Left ventricle myocardium inferior (tissue), 1 donor: Measurements from ENCODE around the gene ANAPC16. TPM values are rescaled to one million over a fixed set of nuclear protein-coding genes. Genes with fewer than 3 reads are reported as not detected.

Source experiments
- DNase-seq: peaks from one replicate; pipeline ENCODE4 v3.0.0-alpha.2; 2020
- H3K27ac ChIP-seq: fragments of 200-600 bp; replicated peaks from 2 replicates; pipeline ENCODE4 v1.8.0; 2021
- H3K27me3 ChIP-seq: fragments of 200-600 bp; 2 replicates; pipeline ENCODE4 v1.8.0; 2021; ENCODE audit warnings: low read depth
- H3K36me3 ChIP-seq: fragments of 200-600 bp; 2 replicates; pipeline ENCODE4 v1.8.0; 2021
- H3K4me1 ChIP-seq: fragments of 200-600 bp; 2 replicates; pipeline ENCODE4 v1.8.0; 2021
- H3K4me3 ChIP-seq: fragments of 200-600 bp; 2 replicates; pipeline ENCODE4 v1.8.0; 2021; ENCODE audit warnings: mild to moderate bottlenecking, moderate library complexity
- H3K9me3 ChIP-seq: fragments of 200-600 bp; replicated peaks from 2 replicates; pipeline ENCODE4 v1.8.0; 2021
- intact Hi-C: fragments of 100-400 bp; cut with micrococcal nuclease; formaldehyde crosslinking; loops from one replicate; pipeline ENCODE4 v1.11.0; 2022
- total RNA-seq: library from RNA; stranded (reverse); fragmentation: NEBNext Ultra II Directional; extraction: Animal tissue kit (Norgen Biotek cat#: 25700); gene quantifications from one replicate; pipeline ENCODE4 v1.2.1, GENCODE V29; 2021
- TF ChIP-seq, protein P1 (sequence below): fragments of 200-600 bp; IDR thresholded peaks from 2 replicates; pipeline ENCODE4 v1.8.0; 2021; ENCODE audit warnings: antibody characterized with exemption, mild to moderate bottlenecking, borderline replicate concordance
- donor health status: DM: no; HTN: yes; CAD: no; lungs with severe emphysema.

The ANAPC16 gene
- total RNA-seq, 1 donor from 2014 or later, result 256 TPM

- TF ChIP-seq, protein P1, sequence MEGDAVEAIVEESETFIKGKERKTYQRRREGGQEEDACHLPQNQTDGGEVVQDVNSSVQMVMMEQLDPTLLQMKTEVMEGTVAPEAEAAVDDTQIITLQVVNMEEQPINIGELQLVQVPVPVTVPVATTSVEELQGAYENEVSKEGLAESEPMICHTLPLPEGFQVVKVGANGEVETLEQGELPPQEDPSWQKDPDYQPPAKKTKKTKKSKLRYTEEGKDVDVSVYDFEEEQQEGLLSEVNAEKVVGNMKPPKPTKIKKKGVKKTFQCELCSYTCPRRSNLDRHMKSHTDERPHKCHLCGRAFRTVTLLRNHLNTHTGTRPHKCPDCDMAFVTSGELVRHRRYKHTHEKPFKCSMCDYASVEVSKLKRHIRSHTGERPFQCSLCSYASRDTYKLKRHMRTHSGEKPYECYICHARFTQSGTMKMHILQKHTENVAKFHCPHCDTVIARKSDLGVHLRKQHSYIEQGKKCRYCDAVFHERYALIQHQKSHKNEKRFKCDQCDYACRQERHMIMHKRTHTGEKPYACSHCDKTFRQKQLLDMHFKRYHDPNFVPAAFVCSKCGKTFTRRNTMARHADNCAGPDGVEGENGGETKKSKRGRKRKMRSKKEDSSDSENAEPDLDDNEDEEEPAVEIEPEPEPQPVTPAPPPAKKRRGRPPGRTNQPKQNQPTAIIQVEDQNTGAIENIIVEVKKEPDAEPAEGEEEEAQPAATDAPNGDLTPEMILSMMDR, result no peak
- Histone ChIP-seq H3K27me3 (no peaks in the 10 kb centered on the region), H3K4me1 (peaks cover 68% of the 10 kb centered on the region), H3K36me3 (peaks cover 3% of the 10 kb centered on the region), H3K27ac (peak overlapping the region; percentile 79), H3K9me3 (no peaks in the 10 kb centered on the region), H3K4me3 (no peak overlapping the region)
- DNase-seq, result no peak
- intact Hi-C loops, result no loop called here
These were observed 42.6 kb upstream of the ANAPC16 start for GRCh38 chr10:72173262-72173618.

DNA sequence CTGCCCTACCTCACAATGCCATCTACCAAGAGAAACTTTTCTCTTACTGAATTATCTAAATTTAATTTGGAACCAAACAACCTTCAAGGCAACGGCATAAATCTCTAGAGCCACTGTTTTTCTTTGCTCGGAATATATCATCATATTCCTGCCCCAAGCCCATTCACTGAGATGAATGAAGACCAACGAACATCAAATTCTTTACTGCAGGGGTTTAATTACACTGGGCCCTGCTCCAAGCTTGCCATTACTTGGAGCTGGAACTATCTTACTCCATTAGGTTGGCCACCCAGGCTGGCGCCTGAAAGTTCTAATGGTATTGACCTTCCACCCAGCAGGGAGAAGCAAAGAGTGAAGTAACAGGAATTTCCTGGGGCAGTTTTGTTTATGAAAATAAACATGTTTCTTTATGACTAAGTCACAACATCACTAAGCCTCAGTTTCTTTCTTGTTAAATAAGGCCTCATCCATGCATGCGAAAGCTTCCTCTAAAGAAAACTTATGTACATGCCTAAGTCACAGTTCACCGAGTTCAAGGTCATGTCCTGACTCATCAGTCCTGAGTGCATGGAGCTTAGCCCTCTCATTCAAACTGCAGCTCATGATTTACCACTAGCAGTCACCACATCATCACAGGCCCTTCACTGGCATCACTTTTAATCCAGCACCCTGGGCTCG is 42.1 kb upstream of the ANAPC16 start:
- DNase-seq, result no peak
- no peak overlapping the region for H3K4me3 ChIP-seq
- intact Hi-C loops, result no loop called here
- H3K36me3 ChIP-seq, result peaks cover 7% of the 10 kb centered on the region
- H3K4me1 ChIP-seq, result peaks cover 68% of the 10 kb centered on the region
- H3K27me3 ChIP-seq, result no peaks in the 10 kb centered on the region
- TF ChIP-seq, protein P1, result no peak
- H3K9me3 ChIP-seq, result no peaks in the 10 kb centered on the region
- H3K27ac ChIP-seq, result peak overlapping the region; percentile 79

DNA sequence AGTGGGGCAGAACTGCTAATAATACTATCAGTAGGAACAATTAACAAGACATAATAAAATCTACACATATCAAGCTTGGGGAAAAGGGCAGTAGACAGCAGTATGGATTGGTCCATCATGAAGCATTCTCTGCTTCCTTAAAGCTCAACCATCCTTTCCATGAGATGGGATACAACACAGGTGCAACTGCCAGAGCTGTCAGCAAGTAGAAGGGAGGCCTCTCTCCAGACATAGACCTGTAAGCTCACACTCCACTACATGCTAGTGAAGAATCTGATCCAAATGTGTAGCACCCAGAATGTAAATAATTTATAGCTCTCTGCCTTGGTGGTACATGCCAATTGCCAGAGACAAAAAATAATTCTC is 41.5 kb upstream of the ANAPC16 start:
- Histone ChIP-seq H3K27ac (peak overlapping the region; percentile 79), H3K36me3 (peaks cover 12% of the 10 kb centered on the region), H3K4me3 (no peak overlapping the region), H3K9me3 (no peaks in the 10 kb centered on the region), H3K27me3 (no peaks in the 10 kb centered on the region), H3K4me1 (peaks cover 68% of the 10 kb centered on the region)
- intact Hi-C loops, result no loop called here
- TF ChIP-seq, protein P1, result no peak
- DNase-seq, result no peak

DNA sequence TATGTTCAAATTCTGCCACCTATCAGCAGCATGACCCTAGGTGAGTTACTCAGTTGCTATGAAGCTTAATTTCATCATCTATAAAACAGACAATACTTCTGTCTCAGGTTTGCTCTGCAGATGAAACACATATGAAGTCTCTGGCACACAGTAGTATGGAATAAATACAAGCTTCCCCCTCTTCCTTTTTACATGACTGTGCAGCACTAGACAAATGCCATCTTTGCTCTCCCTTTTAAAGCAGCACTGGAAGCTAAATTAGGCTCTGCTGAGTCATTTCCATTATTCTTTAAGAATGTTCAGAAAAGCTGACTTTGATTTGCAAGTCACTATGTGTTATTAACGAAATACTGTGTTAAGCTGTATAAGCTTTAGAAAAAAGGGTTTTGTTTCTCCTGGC is 40.7 kb upstream of the ANAPC16 start:
- H3K27me3 ChIP-seq, result no peaks in the 10 kb centered on the region
- intact Hi-C loops, result no loop called here
- no peaks in the 10 kb centered on the region for H3K9me3 ChIP-seq
- H3K4me1 ChIP-seq, result peaks cover 63% of the 10 kb centered on the region
- no peak for DNase-seq
- no peak overlapping the region for H3K4me3 ChIP-seq
- H3K36me3 ChIP-seq, result peaks cover 13% of the 10 kb centered on the region
- TF ChIP-seq, protein P1, result no peak
- peak overlapping the region; percentile 79 for H3K27ac ChIP-seq

DNA sequence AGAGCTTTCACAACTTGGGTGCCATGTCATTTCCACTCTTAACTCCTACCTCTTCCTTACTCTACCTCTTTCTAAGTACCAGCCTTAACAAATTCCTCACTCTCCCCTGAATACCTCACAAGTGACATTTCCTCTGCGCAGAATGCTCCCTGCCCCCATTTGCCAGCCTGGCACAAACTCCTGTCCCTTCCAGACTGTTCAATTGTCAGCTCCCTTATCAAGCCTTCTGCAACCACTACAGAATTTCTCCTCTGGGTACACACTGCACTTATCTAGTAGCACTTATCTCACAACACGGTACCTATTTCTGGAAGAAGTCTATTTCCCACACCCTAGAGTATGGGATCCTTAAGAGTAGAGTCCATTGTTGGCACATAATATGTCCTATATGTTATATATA is 39.1 kb upstream of the ANAPC16 start:
- Histone ChIP-seq H3K27me3 (no peaks in the 10 kb centered on the region), H3K36me3 (peaks cover 21% of the 10 kb centered on the region), H3K27ac (peak overlapping the region; percentile 79), H3K4me1 (peaks cover 50% of the 10 kb centered on the region), H3K4me3 (no peak overlapping the region), H3K9me3 (no peaks in the 10 kb centered on the region)
- intact Hi-C loops, result no loop called here
- TF ChIP-seq, protein P1, result no peak
- DNase-seq, result peak; percentile 44

GRCh38 chr10:72177454-72177853 is 38.4 kb upstream of the ANAPC16 start:
- no peaks in the 10 kb centered on the region for H3K27me3 ChIP-seq
- H3K9me3 ChIP-seq, result no peaks in the 10 kb centered on the region
- H3K4me3 ChIP-seq, result no peak overlapping the region
- intact Hi-C loops, result no loop called here
- peaks cover 29% of the 10 kb centered on the region for H3K36me3 ChIP-seq
- peak overlapping the region; percentile 79 for H3K27ac ChIP-seq
- TF ChIP-seq, protein P1, result no peak
- peaks cover 50% of the 10 kb centered on the region for H3K4me1 ChIP-seq
- no peak for DNase-seq
